Stimulated activated CD8-positive, alpha-beta memory T cell treated with anti-CD3 and anti-CD28 coated beads, Interleukin-7, amount 100 ng/mL, for 24 hours (primary cell): Measurements from ENCODE around the gene GNLY.
"Not testable (repeated sequence)": the region's sequence is repeated elsewhere in the genome, so short reads cannot be mapped to it uniquely, and the experiment has no call there.

Source experiments
- DNase-seq: peaks from one replicate; pipeline ENCODE4 v3.0.0-alpha.2; 2020; ENCODE audit warnings: low read depth

GNLY gene

DNA sequence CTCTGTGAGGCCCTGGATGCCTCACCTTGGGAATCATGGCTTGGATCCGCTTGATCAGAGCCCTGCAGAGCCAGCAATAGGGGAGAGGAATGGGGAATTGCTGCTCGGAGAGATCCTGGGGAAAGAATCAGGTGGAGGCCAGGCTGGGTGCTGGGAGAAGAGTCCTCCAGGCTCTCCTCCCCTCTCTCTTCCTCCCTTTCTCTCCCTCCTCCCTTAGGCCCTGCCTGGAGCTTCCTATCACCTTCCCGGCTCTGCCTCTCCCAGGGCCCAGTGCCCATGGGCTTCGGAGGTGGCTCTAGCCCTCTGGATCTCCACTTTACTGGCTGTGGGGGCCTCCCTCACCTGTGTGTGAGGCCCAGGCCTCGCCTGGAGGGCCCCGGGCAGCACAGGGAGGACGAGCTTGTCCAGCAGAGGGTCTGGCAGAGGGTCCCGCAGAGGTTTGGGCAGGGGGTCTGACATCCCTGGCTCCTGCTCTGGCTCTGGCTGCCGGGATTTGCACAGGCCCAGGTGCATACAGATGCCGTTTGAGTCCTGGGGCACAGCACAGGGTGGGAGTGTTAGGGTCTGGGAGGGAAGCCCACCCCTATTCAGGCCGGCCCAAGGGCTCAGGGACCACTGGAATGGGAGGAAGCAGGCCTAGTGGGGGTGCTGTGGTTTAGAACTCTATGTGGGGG, 28.8 kb upstream of the GNLY start:
- no peak for DNase-seq

DNA sequence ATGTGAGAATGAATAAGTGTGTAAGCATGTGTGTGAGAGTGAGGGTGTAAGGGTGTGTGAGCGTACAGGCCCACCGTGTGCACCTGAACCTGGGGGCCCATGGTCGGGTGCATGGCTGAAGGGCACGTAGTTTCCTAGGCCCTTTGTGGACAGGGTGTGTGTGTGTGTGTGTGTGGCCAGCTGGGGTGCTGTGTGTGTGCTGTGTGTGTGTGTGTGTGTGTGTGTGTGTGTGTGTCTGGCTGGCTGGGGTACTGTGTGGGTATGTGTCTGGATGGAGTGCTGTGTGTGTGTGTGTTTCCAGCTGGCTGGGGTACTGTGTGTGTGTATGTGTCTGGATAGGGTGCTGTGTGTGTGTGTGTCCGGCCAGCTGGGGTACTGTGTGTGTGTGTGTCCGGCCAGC, 28.1 kb upstream of the GNLY start:
- DNase-seq, result no peak

DNA sequence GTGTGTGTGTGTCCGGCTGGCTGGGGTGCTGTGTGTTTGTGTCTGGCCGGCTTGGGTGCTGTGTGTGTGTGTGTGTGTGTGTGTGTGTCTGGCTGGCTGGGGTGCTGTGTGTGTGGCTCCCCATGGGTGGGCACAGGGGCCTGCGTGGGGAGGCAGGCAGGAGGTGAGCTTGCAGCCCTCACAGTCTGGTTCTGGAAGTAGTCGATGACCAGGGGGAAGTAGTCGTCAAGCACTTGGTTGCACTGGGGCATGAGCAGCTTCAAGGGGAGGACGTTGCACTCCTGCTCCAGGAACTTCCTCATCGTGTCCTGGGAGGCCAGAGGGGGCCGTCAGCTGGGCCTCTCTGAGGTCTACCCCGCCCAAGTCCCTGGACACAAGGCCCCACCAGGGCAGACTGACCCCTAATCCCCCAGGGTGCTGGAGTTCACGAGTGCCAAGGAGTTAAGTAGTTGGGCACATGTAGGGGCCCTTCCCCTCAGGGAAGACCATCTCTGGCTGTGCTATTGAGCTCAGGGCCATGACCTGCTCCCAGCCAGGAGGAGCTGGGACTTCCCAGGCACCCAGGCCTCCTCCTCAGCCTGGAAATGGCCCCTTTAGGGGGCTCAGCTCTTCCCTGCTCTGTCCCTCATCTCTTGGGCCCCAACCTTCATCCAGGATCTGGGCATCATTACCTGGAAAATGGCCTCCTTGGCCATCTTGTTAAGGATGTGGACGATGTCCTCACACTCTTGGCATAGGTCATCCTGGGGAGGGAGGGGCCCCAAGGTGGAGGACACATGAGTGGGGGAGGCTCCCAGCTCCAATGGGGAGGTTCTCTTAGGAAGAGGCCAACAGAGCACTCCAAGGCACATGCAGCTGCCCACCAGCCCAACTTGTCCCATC, 27.5 kb upstream of the GNLY start:
- no peak for DNase-seq

DNA sequence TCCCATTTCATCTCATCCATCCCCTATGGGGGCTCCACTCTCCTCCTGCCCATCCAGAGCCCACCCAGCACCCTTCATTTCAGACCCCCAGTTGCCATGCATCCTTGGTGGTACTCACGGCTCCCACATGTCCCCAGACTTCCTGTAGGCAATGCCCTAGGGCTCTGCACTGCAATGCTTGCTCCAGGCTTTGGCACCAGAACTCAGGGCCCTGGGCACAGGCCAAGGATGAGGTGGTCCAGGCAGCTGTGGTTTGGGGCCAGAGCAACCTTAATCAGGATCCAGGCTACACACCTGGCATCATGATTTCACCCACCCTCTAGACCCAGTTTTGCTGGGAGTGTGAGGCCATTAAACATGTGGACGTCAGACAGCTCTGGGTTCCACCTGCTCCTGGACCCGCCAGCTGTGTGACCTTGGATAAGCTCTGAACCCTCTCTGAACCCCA, 26.6 kb upstream of the GNLY start:
- DNase-seq, result no peak

DNA sequence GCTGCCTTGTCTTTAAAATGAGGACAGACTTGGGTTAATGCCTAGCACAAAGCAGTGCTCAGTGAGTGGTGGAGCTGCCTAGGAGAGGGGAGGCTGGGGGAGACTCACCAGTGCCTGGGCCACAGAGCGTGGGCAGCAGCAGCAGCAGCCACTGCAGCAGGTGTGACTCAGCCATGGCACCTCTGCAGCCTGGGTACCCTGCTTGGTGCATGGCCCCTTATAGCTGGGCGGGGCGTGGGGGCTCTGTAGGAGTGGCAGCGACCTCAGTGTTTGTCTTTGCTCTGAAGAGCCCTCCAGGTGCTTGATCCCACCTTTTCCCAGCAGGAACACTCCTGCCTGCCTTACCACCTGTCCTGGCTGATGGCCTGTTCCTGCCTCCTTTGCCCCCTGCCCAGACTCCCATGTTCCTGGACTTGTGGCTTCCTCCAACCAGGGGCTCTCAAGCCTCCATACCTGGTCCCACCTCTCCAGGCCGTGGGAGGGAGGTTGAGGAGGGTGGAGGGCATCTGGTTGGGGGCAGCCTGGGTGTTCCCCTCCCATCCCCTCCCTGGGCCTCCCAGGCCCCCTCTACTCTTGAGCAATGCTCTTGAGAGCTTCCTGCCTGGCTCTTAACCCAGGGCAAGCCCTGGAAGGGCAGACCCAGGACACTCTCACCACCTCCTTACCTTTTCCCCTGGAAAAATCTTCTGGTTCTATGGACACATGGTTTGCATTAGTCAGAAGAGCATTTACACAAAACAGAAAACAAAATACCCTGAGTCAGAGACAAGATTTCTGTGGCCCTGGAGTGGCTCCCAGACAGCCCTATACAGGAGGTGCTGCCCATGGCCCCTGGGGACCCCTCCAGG, 25.9 kb upstream of the GNLY start, which contains the start of gene SFTPB:
SFTPB (minus strand) TSS at position 191 of the 848 bp plus-strand sequence; CDS start at position 175, 16 bp downstream.
- DNase-seq, result no peak

DNA sequence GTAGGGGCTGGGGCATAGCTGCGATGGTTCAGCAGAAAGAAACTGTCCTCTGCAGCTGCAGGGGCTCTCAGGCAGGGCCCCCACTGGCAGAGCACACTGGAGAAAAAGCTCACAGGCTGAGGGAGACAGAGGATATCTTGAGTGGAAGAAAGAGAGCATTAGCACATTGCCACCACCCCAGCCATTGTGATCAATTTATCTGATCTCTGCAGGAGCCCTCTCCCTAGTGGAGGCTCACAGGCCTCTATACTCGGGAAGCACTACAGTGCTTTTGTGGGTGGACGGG, 25.4 kb upstream of the GNLY start:
- DNase-seq, result no peak

DNA sequence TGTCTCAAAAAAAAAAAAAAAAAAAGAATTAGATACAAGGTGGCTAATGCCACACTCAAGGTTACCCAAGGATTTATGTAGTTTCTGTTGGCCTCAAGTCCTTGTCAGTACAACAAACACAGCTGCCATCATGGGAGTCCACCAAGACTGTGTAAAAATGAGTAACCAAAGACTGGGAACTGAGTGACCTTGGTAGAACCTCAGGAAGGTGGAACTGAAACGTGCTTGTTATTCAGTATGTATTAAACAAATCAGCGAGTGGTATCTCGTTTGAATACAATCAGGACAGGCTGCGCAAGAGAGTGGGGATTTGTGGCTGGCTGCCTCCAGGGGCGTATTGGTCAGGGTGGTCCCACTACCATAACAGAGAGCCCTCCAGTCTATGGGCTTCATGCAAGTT, 24.6 kb upstream of the GNLY start:
- DNase-seq, result no peak

DNA sequence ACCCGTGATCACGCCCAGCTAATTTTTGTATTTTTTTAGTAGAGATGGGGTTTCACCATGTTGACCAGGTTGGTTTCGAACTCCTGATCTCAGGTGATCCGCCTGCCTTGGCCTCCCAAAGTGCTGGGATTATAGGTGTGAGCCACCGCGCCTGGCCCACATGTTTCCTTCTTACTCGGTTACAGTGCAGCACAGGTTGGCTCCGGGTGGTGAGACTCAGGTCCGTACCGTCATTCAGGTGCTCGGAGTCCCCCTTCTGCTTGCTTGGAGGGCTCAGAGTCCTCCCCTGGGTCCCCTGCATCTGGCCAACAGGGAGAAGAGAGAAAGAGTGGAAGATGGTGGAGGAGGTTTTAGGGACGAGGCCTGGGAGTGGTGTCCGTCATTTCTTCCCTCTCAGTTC, 23.7 kb upstream of the GNLY start:
- DNase-seq, result not testable (repeated sequence)

DNA sequence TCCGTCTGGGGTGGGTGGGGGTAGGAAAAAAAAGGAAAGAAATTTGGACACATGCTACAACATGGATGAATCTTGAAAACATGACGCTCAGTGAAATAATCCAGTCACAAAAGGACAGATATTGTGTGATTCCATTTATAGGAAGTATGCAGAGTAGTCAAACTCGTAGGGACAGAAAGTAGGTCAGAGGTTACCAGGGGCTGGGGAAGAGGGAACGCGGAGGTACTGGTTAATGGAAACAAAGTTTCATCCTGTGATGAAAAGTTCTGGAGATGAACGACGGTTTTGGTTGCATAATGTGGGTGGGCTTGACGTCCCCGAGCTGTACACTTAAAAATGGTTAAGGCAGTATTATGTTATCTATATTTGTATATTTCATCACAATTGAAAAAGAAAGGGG, 21.7 kb upstream of the GNLY start:
- DNase-seq, result no peak

DNA sequence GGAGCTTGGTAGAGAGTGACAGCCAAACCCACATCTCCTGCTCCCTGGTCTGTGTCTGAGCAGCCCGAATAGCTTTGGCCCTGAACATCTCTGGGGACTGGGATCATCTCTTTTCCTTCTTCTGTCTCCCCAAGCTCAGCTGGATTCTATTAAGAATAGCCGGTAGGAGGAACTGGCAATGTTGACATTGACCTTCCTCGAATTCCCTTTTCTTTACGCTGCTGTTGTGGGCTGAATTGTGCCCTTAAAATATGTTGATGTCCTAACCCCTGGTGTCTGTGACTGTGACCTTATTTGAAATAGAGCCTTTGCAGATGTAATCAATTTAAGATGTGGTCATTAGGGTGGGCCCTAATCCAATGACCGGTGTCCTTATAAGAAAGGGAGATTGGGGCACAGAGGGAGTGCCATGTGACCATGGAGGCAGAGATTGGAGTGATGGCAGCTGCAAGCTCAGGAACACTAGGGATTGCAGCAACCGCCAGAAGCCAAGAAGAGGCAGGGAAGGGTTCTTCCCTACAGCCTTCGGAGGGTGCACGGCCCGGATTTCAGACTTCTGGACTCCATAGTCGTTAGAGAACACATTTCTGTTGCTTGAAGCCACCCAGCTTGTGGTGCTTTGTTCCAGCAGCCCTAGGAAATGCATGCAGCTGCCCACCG, 20.3 kb upstream of the GNLY start:
- no peak for DNase-seq

DNA sequence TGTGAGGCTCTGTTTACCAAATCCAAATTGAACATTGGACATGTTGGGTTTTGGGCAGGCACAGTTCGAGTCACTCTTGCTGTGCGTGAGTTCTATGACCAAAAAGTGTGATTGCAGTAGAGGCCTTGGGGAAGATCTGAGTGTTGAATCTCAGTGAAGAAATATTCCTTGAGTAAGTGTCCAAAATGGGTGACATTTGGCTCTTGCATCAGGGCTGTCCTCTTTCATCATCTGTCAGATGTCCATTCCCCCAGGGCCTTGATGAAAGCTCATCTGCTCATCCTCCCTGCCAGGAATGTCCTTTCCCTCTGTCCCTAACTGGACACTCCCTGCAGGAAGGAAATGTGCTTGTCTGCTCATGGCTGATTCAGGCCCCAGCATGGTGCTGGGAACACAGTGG, 19.7 kb upstream of the GNLY start:
- DNase-seq, result no peak

DNA sequence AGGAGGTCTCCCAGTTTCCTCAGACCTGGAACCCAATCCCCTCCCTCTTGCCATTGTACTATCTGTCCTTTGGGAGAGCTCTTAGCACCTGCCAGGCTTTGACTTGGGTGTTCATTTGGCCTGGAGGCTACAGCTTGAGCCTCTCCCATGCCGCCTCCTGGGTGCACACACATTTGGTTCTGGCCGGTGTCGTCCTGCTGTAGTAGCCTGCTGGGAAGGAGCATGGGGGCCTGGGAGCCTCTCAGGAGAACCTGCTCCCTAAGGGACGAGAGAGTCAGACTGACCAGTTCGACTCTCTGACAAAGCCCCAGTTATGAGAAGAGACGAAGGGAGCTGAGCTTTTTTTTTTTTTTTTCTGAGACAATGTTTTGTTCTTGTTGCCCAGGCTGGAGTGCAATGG, 18.7 kb upstream of the GNLY start:
- no peak for DNase-seq

DNA sequence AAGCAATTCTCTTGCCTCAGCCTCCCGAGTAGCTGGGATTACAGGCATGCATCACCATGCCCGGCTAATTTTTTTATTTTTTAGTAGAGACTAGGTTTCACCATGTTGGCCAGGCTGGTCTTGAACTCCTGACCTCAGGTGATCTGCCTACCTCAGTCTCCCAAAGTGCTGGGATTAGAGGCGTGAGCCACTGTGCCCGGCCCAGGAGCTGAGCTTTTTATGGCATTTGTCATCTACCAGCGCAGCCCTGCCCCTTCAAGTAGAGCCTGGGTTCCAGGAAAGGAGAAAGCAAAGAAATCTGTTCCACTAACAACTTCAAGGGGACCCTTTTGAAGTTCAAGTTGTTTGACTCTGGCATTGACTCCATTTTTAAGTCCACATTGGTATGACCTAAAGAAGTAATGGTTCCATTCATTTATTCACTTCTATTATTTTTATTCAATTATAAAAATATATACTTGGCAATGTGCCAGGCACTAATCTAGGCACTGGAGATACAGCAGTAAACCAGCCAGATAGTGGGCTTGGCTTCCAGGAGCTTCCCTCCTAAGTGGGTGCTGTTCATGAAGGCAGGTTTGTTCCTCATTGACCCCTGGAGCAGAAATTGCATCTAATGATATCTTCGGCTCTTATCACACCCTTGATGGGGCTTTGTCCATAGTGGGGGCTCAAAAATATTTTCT, 18.2 kb upstream of the GNLY start:
- DNase-seq, result no peak

DNA sequence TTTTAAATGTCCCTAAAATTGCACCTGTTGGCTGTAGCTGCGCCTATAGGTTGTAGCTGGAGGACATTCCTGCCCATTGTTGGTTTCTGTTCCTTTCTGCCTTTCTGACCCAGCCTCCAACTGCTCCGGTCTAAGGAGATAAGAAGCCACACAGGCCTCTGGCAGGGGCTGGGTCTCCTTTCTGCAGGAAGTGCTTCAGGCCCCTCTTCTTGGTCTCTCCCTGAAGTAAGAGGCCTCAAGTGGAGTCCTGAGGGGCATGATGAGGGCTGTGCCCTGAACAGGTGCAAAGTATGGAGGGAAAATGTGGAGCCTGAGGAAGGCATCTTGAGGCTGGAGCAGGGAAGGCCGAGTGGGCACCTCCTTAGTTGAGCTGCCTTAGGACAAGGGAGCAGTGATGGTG, 15.8 kb upstream of the GNLY start:
- DNase-seq, result no peak

DNA sequence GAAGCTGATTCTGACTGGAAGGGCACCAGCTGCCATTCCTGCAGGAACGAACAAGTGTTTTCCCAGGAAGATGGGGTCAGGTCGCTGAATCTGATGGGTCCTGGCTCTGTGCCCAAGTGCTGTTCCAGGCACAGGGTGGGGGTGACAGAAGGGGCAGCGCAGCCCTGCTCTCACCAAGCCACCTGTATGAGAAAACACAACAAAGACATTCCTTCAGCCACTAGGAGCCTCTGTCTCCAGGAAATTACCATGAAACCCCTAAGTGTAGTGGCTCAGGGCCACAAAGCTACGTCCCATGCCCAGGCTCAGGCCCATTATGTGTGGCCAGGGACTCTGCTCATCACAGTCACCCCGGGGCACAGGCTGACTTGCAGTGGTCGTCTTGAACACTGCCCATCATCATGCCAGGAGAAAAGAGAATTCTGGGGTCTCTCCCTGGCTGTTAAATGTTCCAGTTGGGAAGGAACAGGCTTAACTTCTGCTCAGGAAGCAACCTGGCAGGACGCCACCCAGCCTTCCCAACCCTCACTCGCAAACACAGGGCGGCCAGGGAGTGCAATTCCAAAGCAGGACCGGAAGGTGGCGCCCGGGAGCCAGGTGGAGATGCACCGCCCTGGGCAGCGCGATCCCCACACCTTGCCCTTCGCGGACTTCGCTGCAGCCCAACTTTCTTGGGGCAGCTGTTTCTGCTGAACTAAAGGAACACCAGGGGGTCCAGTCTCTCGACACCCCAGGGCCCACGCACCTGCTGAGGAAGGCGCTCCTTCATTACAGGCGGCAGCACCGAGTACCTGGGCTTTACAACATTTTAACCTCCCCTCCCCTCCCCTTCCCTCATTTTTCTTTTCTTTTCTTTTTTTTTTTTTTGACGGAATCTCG, 15.1 kb upstream of the GNLY start:
- DNase-seq, result peak; percentile 47

DNA sequence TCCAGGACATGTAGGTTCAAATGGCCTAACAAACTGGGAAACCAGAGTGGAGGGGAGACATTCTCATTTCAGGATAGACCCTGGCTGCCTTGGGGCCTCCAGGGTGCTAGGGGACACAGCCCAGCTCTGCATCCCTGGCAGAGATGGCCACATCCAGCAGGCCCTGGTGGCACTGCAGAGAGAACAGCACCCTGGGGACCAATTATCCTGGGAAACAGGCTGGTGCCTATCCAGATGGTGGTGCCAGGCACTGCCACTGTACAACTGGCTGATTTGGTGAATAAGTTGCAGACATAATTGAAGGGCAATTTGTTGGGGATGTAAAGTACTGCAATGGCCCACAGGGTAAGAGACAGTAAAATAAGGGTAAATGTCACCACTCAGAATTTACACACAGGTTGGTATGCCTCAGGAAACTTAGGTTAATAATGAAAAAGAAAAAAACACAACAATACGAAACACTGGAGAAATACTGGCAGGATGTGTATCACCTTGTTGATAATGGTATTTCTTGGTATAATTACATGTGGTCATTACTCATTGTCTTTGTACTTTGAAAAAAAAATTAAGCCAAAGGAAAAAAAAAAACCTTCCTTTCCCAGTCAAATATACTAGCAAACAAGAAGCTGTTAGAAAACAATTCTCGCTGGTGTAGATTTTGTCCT, 13.3 kb upstream of the GNLY start:
- no peak for DNase-seq

DNA sequence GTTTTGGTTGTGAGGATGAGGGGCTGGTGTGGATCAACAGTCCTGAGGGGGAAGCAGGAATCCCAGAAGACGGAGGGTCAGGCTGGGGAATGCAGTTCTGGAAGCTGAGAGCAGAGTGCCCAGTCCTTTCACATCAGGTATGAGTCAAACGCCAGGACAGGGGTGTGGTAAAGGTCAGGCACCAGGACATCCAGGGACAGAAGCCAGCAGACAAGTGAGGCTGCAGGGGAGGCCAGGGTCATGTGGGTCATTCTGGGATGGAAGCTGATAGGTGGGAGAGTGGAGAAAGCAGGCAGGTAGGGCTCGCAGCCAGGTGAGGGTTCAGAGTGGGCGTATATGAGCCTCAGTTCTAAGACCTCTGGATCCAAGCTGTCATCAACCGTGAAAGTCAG, 12.8 kb upstream of the GNLY start:
- DNase-seq, result no peak

DNA sequence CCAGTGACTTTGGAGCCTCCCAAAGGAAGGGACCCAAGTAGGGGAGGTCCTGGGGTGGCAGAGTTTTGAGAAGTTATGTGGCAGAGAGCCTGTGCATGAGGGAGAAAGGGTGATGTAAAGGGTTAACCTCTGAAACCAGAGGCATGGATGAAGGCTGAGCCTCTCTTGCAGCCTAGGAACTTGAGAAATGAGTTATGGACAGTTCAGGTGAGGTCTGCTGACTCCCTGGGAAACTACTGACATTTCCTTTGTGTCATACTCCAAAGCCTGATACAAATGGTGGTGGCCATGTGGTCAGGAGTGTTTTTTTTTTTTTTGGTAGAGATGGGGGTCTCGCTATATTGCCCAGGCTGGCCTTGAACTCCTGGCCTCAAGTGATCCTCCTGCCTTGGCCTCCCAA, 12.4 kb upstream of the GNLY start:
- no peak for DNase-seq

DNA sequence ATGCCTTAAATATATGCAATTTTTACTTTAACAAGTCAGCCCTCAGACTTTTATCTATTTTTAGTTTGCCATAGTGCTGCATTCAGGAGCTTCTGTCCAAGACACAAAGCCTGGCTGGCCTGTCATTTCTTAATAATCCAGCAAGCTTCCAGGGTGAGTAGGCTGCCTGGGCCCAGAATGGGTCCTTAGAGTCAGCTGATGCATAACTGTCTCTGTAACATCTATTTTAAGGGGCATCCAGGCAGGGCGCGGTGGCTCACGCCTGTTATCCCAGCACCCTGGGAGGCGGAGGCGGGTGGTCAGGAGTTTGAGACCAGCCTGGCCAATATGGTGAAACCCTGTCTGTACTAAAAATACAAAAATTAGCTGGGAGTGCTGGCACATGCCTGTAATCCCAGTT, 11.8 kb upstream of the GNLY start:
- no peak for DNase-seq

DNA sequence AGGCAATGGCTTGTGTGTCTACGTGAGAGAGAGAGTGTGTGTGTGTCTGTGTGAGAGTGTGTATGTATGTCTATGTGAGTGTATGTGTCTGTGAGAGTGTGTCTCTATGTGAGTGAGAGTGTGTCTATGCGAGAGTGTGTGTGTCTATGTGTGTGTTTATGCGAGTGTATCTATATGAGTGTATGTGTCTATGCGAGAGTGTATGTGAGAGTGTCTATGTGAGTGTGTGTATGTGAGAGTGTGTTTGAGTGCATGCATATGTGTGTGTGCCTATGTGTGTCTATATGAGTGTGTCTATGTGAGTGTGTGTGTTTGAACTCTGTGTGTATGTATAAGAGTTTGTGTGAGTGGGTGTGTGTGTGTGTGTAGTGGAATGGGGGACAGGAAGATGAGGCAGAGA, 9.8 kb upstream of the GNLY start:
- no peak for DNase-seq
